PC-9 (cell line): ENCODE results near the gene SLC52A1. TPM values are rescaled to one million over a fixed set of nuclear protein-coding genes. Genes with fewer than 3 reads are reported as not detected.
A peak's percentile ranks its signal among the peaks of the same experiment; 100 is the strongest.
"Not testable (repeated sequence)": the region's sequence is repeated elsewhere in the genome, so short reads cannot be mapped to it uniquely, and the experiment has no call there.

ENCODE experiments used
- BruUV-seq: library from RNA; stranded (reverse); fragments of 400-500 nt; replicated peaks from 2 replicates; lab custom pipeline; 2021; lab: Mats Ljungman, UMichigan
- CTCF ChIA-PET: fragments of 300-600 bp; sonication (Branson Sonifier 250); formaldehyde crosslinking; loops from one replicate; lab custom pipeline; 2022; ENCODE audit warnings: antibody characterized with exemption; lab: Charles Lee
- POLR2A ChIA-PET: fragments of 300-600 bp; sonication (Branson Sonifier 250); formaldehyde crosslinking; loops from one replicate; lab custom pipeline; 2022; ENCODE audit warnings: antibody characterized with exemption; ENCODE audit not compliant: unreplicated experiment; lab: Charles Lee
- DNase-seq, 2 experiments: peaks; one replicate each; pipeline versions ENCODE4 v3.0.0 to v3.0.0-alpha.2; 2015 to 2022; ENCODE audit warnings: mixed read lengths in 1 of 2
- H2AFZ ChIP-seq: fragments of 200-600 bp; sonication (generic); 2 replicates; pipeline ENCODE4 v1.8.1; 2017; ENCODE audit warnings: antibody characterized with exemption
- H3F3A ChIP-seq: fragments of 200-600 bp; sonication (generic); 2 replicates; pipeline ENCODE4 v1.8.1; 2017; ENCODE audit warnings: antibody characterized with exemption, mild to moderate bottlenecking, low read depth; ENCODE audit not compliant: insufficient read depth
- H3K27ac ChIP-seq: fragments of 200-600 bp; sonication (generic); 2 replicates; pipeline ENCODE4 v1.6.1; 2016; ENCODE audit warnings: mixed run types
- H3K27me3 ChIP-seq: fragments of 200-600 bp; sonication (generic); 2 replicates; pipeline ENCODE4 v1.6.1; 2016; ENCODE audit warnings: low read depth, mixed run types; ENCODE audit not compliant: insufficient read depth
- H3K36me3 ChIP-seq: fragments of 200-600 bp; sonication (generic); 2 replicates; pipeline ENCODE4 v1.6.1; 2016; ENCODE audit warnings: low read depth, mixed run types
- H3K4me1 ChIP-seq: fragments of 200-600 bp; sonication (generic); replicated peaks from 2 replicates; pipeline ENCODE4 v1.6.1; 2016; ENCODE audit warnings: mixed run types; ENCODE audit not compliant: insufficient read depth
- H3K4me2 ChIP-seq: fragments of 200-600 bp; sonication (generic); 2 replicates; pipeline ENCODE4 v1.6.1; 2017; ENCODE audit warnings: mixed run types
- H3K4me3 ChIP-seq: fragments of 200-600 bp; sonication (generic); 2 replicates; pipeline ENCODE4 v1.6.1; 2016; ENCODE audit warnings: mixed run types
- H3K79me2 ChIP-seq: fragments of 200-600 bp; sonication (generic); 2 replicates; pipeline ENCODE4 v1.6.1; 2017; ENCODE audit warnings: low read depth, mixed run types
- H3K9me2 ChIP-seq: fragments of 200-600 bp; sonication (generic); 2 replicates; pipeline ENCODE4 v1.8.1; 2017; ENCODE audit warnings: mild to moderate bottlenecking; ENCODE audit not compliant: insufficient read depth
- H3K9me3 ChIP-seq: fragments of 200-600 bp; sonication (generic); 2 replicates; pipeline ENCODE4 v1.8.1; 2016; ENCODE audit warnings: low read depth; ENCODE audit not compliant: insufficient read depth
- H4K20me1 ChIP-seq: fragments of 200-600 bp; sonication (generic); 2 replicates; pipeline ENCODE4 v1.8.1; 2017; ENCODE audit not compliant: insufficient read depth
- EZH2 ChIP-seq: fragments of 200-600 bp; sonication (generic); IDR thresholded peaks from 2 replicates; pipeline ENCODE4 v1.8.0; 2017; ENCODE audit warnings: antibody characterized with exemption, low read depth
- intact Hi-C: fragments of 100-400 bp; cut with micrococcal nuclease; formaldehyde crosslinking; loops from one replicate; pipeline ENCODE4 v1.10.0; 2022; ENCODE audit not compliant: unreplicated experiment
- total RNA-seq: library from RNA; stranded (reverse); gene quantifications from 2 replicates; pipeline ENCODE4 v1.2.3, GENCODE V29; 2021
- TF ChIP-seq, protein P1 (sequence below): fragments of 200-600 bp; sonication (generic); conservative IDR thresholded peaks from 2 replicates; pipeline ENCODE4 v1.6.1; 2017; ENCODE audit warnings: mixed run types, antibody characterized with exemption, mild to moderate bottlenecking, moderate library complexity

The SLC52A1 gene
- total RNA-seq, 1 experiment from 2014 or later: 0.28 TPM

DNA sequence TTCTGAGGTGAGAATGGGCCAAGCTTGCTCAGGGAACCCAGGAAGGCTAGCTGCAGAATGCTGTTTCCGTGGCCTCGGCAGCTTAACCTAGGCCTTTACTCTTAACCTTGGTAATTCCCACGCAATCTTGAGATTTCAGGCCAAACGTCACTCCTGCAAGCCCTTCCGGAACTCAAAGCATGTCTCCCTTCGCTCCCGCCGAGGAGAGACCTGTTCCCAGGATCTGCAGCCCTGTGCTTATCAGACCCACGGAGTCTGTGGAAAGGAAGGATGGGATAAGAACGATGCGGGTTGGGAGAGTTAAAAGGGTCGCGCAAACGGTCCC is 42.5 kb upstream of the SLC52A1 start:
- Histone ChIP-seq H3K36me3 (no peaks in the 10 kb centered on the region), H3K4me3 (peak overlapping the region; percentile 61), H2AFZ (peak overlapping the region; percentile 85), H3K4me2 (peak overlapping the region; percentile 82), H3K9me2 (no peaks in the 10 kb centered on the region), H3K4me1 (no peaks in the 10 kb centered on the region), H3K9me3 (peaks cover 6% of the 10 kb centered on the region; the same call in 1 of the 2 replicates), H3K79me2 (no peaks in the 10 kb centered on the region), H4K20me1 (no peaks in the 10 kb centered on the region), H3F3A (no peaks in the 10 kb centered on the region; the same call in 1 of the 2 replicates), H3K27ac (no peak overlapping the region), H3K27me3 (peaks cover 3% of the 10 kb centered on the region; the same call in 1 of the 2 replicates)
- TSS peak; percentile 88 for BruUV-seq
- POLR2A ChIA-PET: no interaction called here
- intact Hi-C loops: loop anchor here (1.0 kb wide), 1 partner anchor 35 kb away; no protein-coding TSS in a partner anchor
- TF ChIP-seq, protein P1, sequence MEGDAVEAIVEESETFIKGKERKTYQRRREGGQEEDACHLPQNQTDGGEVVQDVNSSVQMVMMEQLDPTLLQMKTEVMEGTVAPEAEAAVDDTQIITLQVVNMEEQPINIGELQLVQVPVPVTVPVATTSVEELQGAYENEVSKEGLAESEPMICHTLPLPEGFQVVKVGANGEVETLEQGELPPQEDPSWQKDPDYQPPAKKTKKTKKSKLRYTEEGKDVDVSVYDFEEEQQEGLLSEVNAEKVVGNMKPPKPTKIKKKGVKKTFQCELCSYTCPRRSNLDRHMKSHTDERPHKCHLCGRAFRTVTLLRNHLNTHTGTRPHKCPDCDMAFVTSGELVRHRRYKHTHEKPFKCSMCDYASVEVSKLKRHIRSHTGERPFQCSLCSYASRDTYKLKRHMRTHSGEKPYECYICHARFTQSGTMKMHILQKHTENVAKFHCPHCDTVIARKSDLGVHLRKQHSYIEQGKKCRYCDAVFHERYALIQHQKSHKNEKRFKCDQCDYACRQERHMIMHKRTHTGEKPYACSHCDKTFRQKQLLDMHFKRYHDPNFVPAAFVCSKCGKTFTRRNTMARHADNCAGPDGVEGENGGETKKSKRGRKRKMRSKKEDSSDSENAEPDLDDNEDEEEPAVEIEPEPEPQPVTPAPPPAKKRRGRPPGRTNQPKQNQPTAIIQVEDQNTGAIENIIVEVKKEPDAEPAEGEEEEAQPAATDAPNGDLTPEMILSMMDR: no peak
- TF ChIP-seq EZH2: no peak
- CTCF ChIA-PET: no interaction called here
- no peak for DNase-seq

DNA sequence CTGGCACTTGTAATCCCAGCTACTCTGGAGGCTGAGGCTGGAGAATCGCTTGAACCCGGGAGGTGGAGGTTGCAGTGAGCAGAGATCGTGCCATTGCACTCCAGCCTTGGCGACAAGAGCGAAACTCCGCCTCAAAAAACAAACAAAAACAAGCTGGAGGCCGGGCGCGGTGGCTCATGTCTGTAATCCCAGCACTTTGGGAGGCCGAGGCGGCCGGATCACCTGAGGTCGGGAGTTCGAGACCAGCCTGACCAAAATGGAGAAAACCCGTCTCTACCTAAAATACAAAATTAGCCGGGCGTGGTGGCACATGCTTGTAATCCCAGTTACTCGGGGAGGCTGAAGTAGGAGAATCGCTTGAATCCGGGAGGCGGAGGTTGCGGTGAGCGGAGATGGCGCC is 42.0 kb upstream of the SLC52A1 start:
- intact Hi-C loops, H4K20me1 ChIP-seq, H2AFZ ChIP-seq, BruUV-seq, H3K27ac ChIP-seq, H3K36me3 ChIP-seq, POLR2A ChIA-PET, H3K9me2 ChIP-seq, H3K4me1 ChIP-seq, H3K79me2 ChIP-seq, H3K27me3 ChIP-seq, CTCF ChIA-PET, H3K4me2 ChIP-seq, H3K9me3 ChIP-seq, DNase-seq, H3F3A ChIP-seq: not testable (repeated sequence)
- peak overlapping the region; percentile 61 for H3K4me3 ChIP-seq

DNA sequence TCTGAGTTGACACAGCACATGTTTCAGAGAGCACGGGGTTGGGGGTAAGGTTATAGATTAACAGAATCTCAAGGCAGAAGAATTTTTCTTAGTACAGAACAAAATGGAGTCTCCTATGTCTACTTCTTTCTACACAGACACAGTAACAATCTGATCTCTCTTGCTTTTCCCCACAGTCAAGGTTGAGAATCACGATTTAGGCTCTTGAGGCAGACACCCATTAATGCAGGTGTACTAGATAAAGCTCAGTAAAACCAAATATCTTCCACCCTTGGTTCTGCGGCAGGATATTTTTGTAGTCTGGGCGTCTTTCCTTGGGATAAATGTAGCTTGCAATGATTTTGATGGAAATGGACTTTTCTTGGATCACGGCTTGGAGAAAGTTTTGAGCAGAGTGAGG is 40.2 kb upstream of the SLC52A1 start:
- H3K4me2 ChIP-seq, BruUV-seq, H3K9me2 ChIP-seq, H3K27ac ChIP-seq, H3K27me3 ChIP-seq, H3K36me3 ChIP-seq, H3K79me2 ChIP-seq, DNase-seq, POLR2A ChIA-PET, H3K9me3 ChIP-seq, H3K4me1 ChIP-seq, H4K20me1 ChIP-seq, CTCF ChIA-PET, H2AFZ ChIP-seq, H3K4me3 ChIP-seq, intact Hi-C loops, H3F3A ChIP-seq: not testable (repeated sequence)

DNA sequence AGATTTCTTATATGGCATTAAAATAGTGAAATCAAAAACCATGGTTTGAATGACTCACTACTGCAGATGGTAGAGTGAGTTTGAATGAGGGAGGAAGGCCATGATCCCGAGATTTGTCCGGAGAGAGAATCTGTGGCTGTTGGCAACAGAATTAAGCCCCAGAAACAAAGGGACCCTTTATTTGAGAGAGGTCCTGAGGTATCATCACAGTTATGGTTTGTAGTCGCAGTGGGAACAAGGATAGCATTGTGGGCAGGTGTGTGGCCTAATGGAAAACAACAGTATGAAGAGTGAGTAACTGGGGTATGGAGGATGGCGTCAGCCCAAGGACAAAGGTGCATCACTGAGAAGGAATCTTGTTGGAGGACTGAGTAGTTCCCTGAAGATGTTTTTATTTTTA is 34.5 kb upstream of the SLC52A1 start:
- no peak overlapping the region for H3K4me3 ChIP-seq
- POLR2A ChIA-PET: no interaction called here
- no peak for DNase-seq
- no peaks in the 10 kb centered on the region for H3K36me3 ChIP-seq
- no peak overlapping the region for H3K27ac ChIP-seq
- no peaks in the 10 kb centered on the region for H3K9me3 ChIP-seq
- H2AFZ ChIP-seq: no peak overlapping the region
- no peaks in the 10 kb centered on the region for H3F3A ChIP-seq
- no peaks in the 10 kb centered on the region for H3K79me2 ChIP-seq
- H4K20me1 ChIP-seq: no peaks in the 10 kb centered on the region
- TF ChIP-seq EZH2: no peak
- TF ChIP-seq, protein P1: no peak
- H3K4me1 ChIP-seq: no peaks in the 10 kb centered on the region
- CTCF ChIA-PET: no interaction called here
- intact Hi-C loops: no loop called here
- no peaks in the 10 kb centered on the region for H3K9me2 ChIP-seq
- peaks cover 8% of the 10 kb centered on the region for H3K27me3 ChIP-seq
- H3K4me2 ChIP-seq: no peak overlapping the region
- no TSS peak for BruUV-seq
